Heart left ventricle (tissue), 16 donors: Measurements from ENCODE around the gene RNF31. TPM values are rescaled to one million over a fixed set of nuclear protein-coding genes. Genes with fewer than 3 reads are reported as not detected.

ENCODE experiments used
- ATAC-seq, 4 donors: fragments of 200-7000 bp; cut with Tn5 transposase; one replicate each; pipeline ENCODE4 v1.9.1; 2020 to 2022; ENCODE audit warnings: moderate library complexity in 4 of 4, mild to moderate bottlenecking in 3 of 4, moderate number of reproducible peaks in 1 of 4
- DNase-seq, 5 donors: peaks; one replicate each; pipeline ENCODE4 v3.0.0-alpha.2; 2020
- H3K27ac ChIP-seq, 12 donors: fragments of 200-600 bp; sonication (generic) in 4 of 12; one replicate each; pipeline versions ENCODE4 v1.5.0 to v1.8.0; 2016 to 2022; ENCODE audit warnings: mild to moderate bottlenecking in 2 of 12
- H3K27me3 ChIP-seq, 9 donors: fragments of 200-600 bp; sonication (generic) in 2 of 9; one replicate each; pipeline versions ENCODE4 v1.5.1 to v1.8.0; 2016 to 2022; ENCODE audit warnings: mild to moderate bottlenecking in 3 of 9
- H3K36me3 ChIP-seq, 9 donors: fragments of 200-600 bp; sonication (generic) in 2 of 9; one replicate each; pipeline versions ENCODE4 v1.5.0 to v1.8.0; 2018 to 2022; ENCODE audit warnings: mild to moderate bottlenecking in 2 of 9
- H3K4me1 ChIP-seq, 12 donors: fragments of 200-600 bp; sonication (generic) in 4 of 12; one replicate each; pipeline versions ENCODE4 v1.5.0 to v1.8.0; 2016 to 2022; ENCODE audit warnings: mild to moderate bottlenecking in 3 of 12
- H3K4me3 ChIP-seq, 12 donors: fragments of 200-600 bp; sonication (generic) in 4 of 12; one replicate each; pipeline versions ENCODE4 v1.5.0 to v1.8.0; 2017 to 2022; ENCODE audit warnings: mild to moderate bottlenecking in 9 of 12, moderate library complexity in 4 of 12
- H3K9me3 ChIP-seq, 12 donors: fragments of 200-600 bp; sonication (generic) in 4 of 12; one replicate each; pipeline versions ENCODE4 v1.5.0 to v1.8.0; 2016 to 2022; ENCODE audit warnings: mild to moderate bottlenecking in 1 of 12
- CTCF ChIP-seq, 12 donors: fragments of 200-600 bp; sonication (generic) in 4 of 12; IDR thresholded peaks; one replicate each; pipeline versions ENCODE4 v1.5.0 to v1.8.0; 2018 to 2022; ENCODE audit warnings: antibody characterized with exemption in 12 of 12, mild to moderate bottlenecking in 5 of 12
- POLR2A ChIP-seq, 2 donors: fragments of 450-650 bp; IDR thresholded peaks; one replicate each; pipeline ENCODE4 v1.6.1; 2017; ENCODE audit warnings: antibody characterized with exemption in 2 of 2, mild to moderate bottlenecking in 2 of 2, moderate library complexity in 2 of 2
- WGBS, 4 donors: extraction: QIAGEN DNeasy Blood & Tissue Kit in 2 of 4; methylation state at CpG; one replicate each; pipeline versions ENCODE4 v1.1.5 to v1.1.7; 2013 to 2018; 5-methylcytosine and 5-hydroxymethylcytosine counted together
- intact Hi-C, 10 donors: fragments of 100-400 bp; cut with DNase I; formaldehyde crosslinking; loops; one replicate each; pipeline versions ENCODE4 v1.11.1 to v1.14.2; 2022
- polyA plus RNA-seq, 2 donors: library from polyadenylated mRNA; stranded (reverse); fragments of 200-250 nt; gene quantifications; one replicate each; pipeline ENCODE4 v1.2.3, GENCODE V29; 2013
- total RNA-seq, 9 donors: library from RNA; depleted of rRNA in 2 of 9; stranded (reverse); fragments of >200 nt in 2 of 9; fragmentation: NEBNext Ultra II Directional in 3 of 9; extraction: Animal tissue kit (Norgen Biotek cat#: 25700) in 3 of 9; gene quantifications; one replicate each; pipeline versions ENCODE4 v1.1.0 to v1.2.4, GENCODE V29; 2016 to 2023
- donor health status: ischemic (EF 13 %, LVEDD 7.1; RV severe dilation, severe dysfunction).
- donor health status: healthy with polysubstance abuse.
- donor health status: DM: no; HTN: yes; CAD: no.
- donor health status: DM: no; HTN: no; CAD: no.
- donor health status: ischemic (EF 25% LVEDD 6.9; RV normal size, moderate dysfunction).
- donor health status: ischemic (EF 25% LVEDD 5.7; RV mildly dilated, moderate dysfunction).
- donor health status: healthy.
- donor health status: DM: yes; HTN: yes; CAD: no.
- donor health status: ischemic (EF 35%, LVEDD 5.7; RV mildly dilated, moderate dysfunction).
- donor health status: nonischemic (EF 11% LVEDD 7.7; RV severe dilation, severe dysfunction).
- donor health status: DM: yes; HTN: yes; CAD: no.
- donor health status: PGD.
- donor health status: ischemic (EF 29% LVEDD 5.4; RV normal size, mild dysfunction).
- donor health status: nonischemic (EF 23%, LVEDD 6.1; RV moderate dilation, normal function).

Gene RNF31
- total and polyA plus RNA-seq, 11 donors = 31.6 to 54.2 (median 36.6) TPM

- Histone ChIP-seq H3K27ac (peak overlapping the region in 4 of 12 donors; percentile 5 to 97 (median 59)), H3K4me1 (peaks cover 3 to 80% (median 37%) of the 10 kb centered on the region in 12 donors)
Observed at GRCh38 chr14:24139272-24139934, 7.9 kb upstream of the RNF31 start.

DNA sequence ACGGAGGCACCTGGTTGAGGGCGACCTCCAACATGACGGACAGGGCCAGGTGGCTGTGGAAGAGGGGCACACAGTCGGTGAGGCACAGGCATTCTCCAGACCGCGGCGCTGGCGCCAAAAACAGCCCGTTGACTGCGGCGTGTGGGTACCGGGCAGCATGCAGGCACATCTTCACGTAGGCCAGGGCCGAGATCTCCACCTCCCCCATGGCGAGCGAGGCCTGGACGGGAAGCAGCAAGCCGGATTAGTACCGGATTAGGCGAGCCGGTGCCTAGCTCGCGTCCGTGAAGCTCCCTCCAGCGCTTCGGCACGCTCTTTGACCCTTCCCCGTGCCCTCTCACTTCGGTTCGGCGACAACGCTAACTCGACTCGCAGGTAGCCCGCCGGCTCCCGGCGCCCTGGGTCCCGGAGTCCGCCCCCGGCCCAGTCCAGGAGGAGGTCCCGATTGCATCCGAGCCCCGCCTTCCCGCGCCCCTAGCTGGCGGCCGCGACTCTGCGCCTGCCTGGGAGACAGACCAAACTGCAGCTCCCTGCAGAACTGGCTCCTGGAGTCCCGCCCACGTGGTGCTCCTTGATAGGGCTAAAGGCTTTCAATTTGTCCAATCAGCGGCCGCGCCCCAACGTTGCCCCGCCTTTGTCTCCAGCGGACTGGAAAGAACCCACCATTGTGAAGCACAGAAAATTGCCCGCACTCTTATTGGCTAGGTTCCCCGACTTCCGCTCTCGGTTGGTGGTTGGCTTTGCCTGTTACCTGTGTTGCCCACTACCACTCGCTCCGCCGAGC lies 6.0 kb upstream of the RNF31 start, which contains the start of gene EMC9:
TSS of gene EMC9 (minus strand) at position 495 of the 784 bp plus-strand sequence. CDS start at position 208, 287 bp downstream.
- H3K36me3 ChIP-seq = peaks cover 0 to 57% (median 37%) of the 10 kb centered on the region in 9 donors
- no peaks in the 10 kb centered on the region for H3K27me3 ChIP-seq
- DNase-seq (peak; percentile 100), ATAC-seq (peak; percentile 90 to 96 (median 94))
- peak within 1 kb of the TSS; percentile 64 to 95 (median 72) for H3K4me3 ChIP-seq
- WGBS, 4 donors = 0 to 1% (median 0%) methylated on average over 20 to 65 of the region's 65 CpGs
- intact Hi-C loops = loop anchor here in 4 of 10 donors (2.0 to 5.0 kb wide), 3 partner anchors 26 to 91 kb away; partner anchors contain the start of genes DCAF11 (in 2 of the 4), NRL (in 2 of the 4), GMPR2 (in 1 of the 4) and NEDD8 (in 1 of the 4)
- no peaks in the 10 kb centered on the region for H3K9me3 ChIP-seq
- peaks cover 3 to 91% (median 44%) of the 10 kb centered on the region in 12 donors for H3K4me1 ChIP-seq
- TF ChIP-seq POLR2A (IDR thresholded peaks at IDR 0.05) = peak in 1 of 2 donors; percentile 94
- peak; percentile 26 to 75 (median 57) for TF ChIP-seq CTCF (IDR thresholded peaks at IDR 0.05)
- peak within 1 kb of the TSS; percentile 59 to 96 (median 90) for H3K27ac ChIP-seq

More at GRCh38 chr14:24139272-24139934, 7.9 kb upstream of the RNF31 start:
- WGBS, 4 donors = 86 to 91% (median 89%) methylated on average over 9 of the region's 9 CpGs
- H3K4me3 ChIP-seq = peak overlapping the region in 5 of 12 donors; percentile 66 to 92 (median 83)
- intact Hi-C loops = no loop called here
- H3K36me3 ChIP-seq = peaks cover 0 to 49% (median 37%) of the 10 kb centered on the region in 9 donors
- H3K9me3 ChIP-seq = no peaks in the 10 kb centered on the region
- DNase-seq (no peak), ATAC-seq (no peak)
- no peak for TF ChIP-seq POLR2A (IDR thresholded peaks at IDR 0.05)
- no peak for TF ChIP-seq CTCF (IDR thresholded peaks at IDR 0.05)
- no peaks in the 10 kb centered on the region for H3K27me3 ChIP-seq

DNA sequence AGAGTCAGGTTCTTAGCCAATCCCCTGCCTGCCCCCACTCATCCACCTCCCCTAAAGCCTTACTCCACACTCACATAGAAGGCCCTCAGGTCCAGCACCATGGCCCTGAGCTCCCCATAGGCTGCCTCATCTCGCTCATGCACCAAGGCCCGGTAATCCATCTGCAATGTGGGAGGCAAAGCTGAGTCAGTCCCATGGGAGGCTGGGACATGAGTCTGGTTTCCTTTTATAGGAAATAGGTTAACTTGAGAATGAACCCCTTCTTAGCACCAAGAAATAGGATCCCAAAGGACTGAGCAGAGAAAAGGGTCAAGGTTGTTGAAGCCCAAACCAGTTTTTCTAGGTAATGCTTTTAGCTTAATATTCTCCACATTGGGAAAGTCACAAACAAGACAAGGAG lies 3.8 kb upstream of the RNF31 start:
- intact Hi-C loops = loop anchor here in 2 of 10 donors (5.0 kb wide), 2 partner anchors 36 to 89 kb away; partner anchors contain the start of genes GMPR2 (in 1 of the 2) and NEDD8 (in 1 of the 2)
- DNase-seq (no peak), ATAC-seq (no peak)
- WGBS, 4 donors = 54 to 70% (median 67%) methylated on average over 2 of the region's 2 CpGs
- H3K4me1 ChIP-seq = peaks cover 9 to 77% (median 39%) of the 10 kb centered on the region in 12 donors
- H3K36me3 ChIP-seq = peaks cover 0 to 41% (median 23%) of the 10 kb centered on the region in 9 donors
- H3K9me3 ChIP-seq = no peaks in the 10 kb centered on the region
- H3K4me3 ChIP-seq = no peak overlapping the region
- no peaks in the 10 kb centered on the region for H3K27me3 ChIP-seq
- H3K27ac ChIP-seq = peak overlapping the region in 2 of 12 donors; percentile 12 to 20
- no peak for TF ChIP-seq POLR2A (IDR thresholded peaks at IDR 0.05)
- no peak for TF ChIP-seq CTCF (IDR thresholded peaks at IDR 0.05)
